IPS-18a (cell line): ENCODE results near the gene ARHGAP33.
"Not testable (repeated sequence)": the region's sequence is repeated elsewhere in the genome, so short reads cannot be mapped to it uniquely, and the experiment has no call there.

Experiments used
- H3K27ac ChIP-seq: one replicate; pipeline ENCODE4 v1.5.1; 2013; ENCODE audit warnings: low read length
- H3K27me3 ChIP-seq: one replicate; pipeline ENCODE4 v1.6.1; 2013; ENCODE audit warnings: mild to moderate bottlenecking, low read length; ENCODE audit not compliant: control insufficient read depth, insufficient read depth
- H3K36me3 ChIP-seq: one replicate; pipeline ENCODE4 v1.6.1; 2013; ENCODE audit warnings: low read depth, low read length; ENCODE audit not compliant: control insufficient read depth
- H3K4me1 ChIP-seq: one replicate; pipeline ENCODE4 v1.6.1; 2013; ENCODE audit warnings: low read depth, low read length; ENCODE audit not compliant: control insufficient read depth
- H3K4me3 ChIP-seq: one replicate; pipeline ENCODE4 v1.5.1; 2013; ENCODE audit warnings: low read length
- H3K9ac ChIP-seq: one replicate; pipeline ENCODE4 v1.6.1; 2013; ENCODE audit warnings: mild to moderate bottlenecking, low read length, moderate library complexity
- H3K9me3 ChIP-seq: one replicate; pipeline ENCODE4 v1.6.1; 2013; ENCODE audit warnings: low read depth, low read length; ENCODE audit not compliant: control insufficient read depth

The ARHGAP33 gene

GRCh38 chr19:35813043-35813890 is 37.9 kb downstream of the ARHGAP33 start:
- H3K9ac ChIP-seq: no peak overlapping the region
- no peak overlapping the region for H3K4me3 ChIP-seq
- no peaks in the 10 kb centered on the region for H3K36me3 ChIP-seq
- H3K27ac ChIP-seq: no peak overlapping the region
- no peaks in the 10 kb centered on the region for H3K27me3 ChIP-seq
- H3K9me3 ChIP-seq: no peaks in the 10 kb centered on the region
- no peaks in the 10 kb centered on the region for H3K4me1 ChIP-seq

GRCh38 chr19:35816262-35816661 is 40.9 kb downstream of the ARHGAP33 start:
- Histone ChIP-seq H3K4me3 (no peak overlapping the region), H3K4me1 (peaks cover 3% of the 10 kb centered on the region), H3K9ac (no peak overlapping the region), H3K36me3 (no peaks in the 10 kb centered on the region), H3K27ac (no peak overlapping the region), H3K27me3 (no peaks in the 10 kb centered on the region), H3K9me3 (no peaks in the 10 kb centered on the region)

GRCh38 chr19:35816846-35817245 is 41.5 kb downstream of the ARHGAP33 start:
- H3K27ac ChIP-seq: no peak overlapping the region
- no peaks in the 10 kb centered on the region for H3K27me3 ChIP-seq
- H3K4me3 ChIP-seq: no peak overlapping the region

GRCh38 chr19:35818445-35818844 is 43.1 kb downstream of the ARHGAP33 start:
- no peak overlapping the region for H3K27ac ChIP-seq
- H3K27me3 ChIP-seq: no peaks in the 10 kb centered on the region

More at GRCh38 chr19:35816846-35817245, 41.5 kb downstream of the ARHGAP33 start:
- Histone ChIP-seq H3K9me3 (no peaks in the 10 kb centered on the region), H3K4me1 (peaks cover 3% of the 10 kb centered on the region), H3K9ac (no peak overlapping the region), H3K36me3 (no peaks in the 10 kb centered on the region)

GRCh38 chr19:35822579-35822978 is 47.2 kb downstream of the ARHGAP33 start:
- Histone ChIP-seq H3K9ac (no peak overlapping the region), H3K4me1 (peaks cover 3% of the 10 kb centered on the region), H3K36me3 (no peaks in the 10 kb centered on the region), H3K4me3 (no peak overlapping the region), H3K27me3 (no peaks in the 10 kb centered on the region), H3K27ac (no peak overlapping the region), H3K9me3 (no peaks in the 10 kb centered on the region)

More at GRCh38 chr19:35818445-35818844, 43.1 kb downstream of the ARHGAP33 start:
- Histone ChIP-seq H3K36me3 (no peaks in the 10 kb centered on the region), H3K4me1 (peaks cover 3% of the 10 kb centered on the region), H3K9ac (no peak overlapping the region), H3K9me3 (no peaks in the 10 kb centered on the region), H3K4me3 (no peak overlapping the region)

GRCh38 chr19:35824150-35824549 is 48.8 kb downstream of the ARHGAP33 start:
- peaks cover 3% of the 10 kb centered on the region for H3K4me1 ChIP-seq
- no peaks in the 10 kb centered on the region for H3K27me3 ChIP-seq
- H3K4me3 ChIP-seq: no peak overlapping the region
- H3K9me3 ChIP-seq: no peaks in the 10 kb centered on the region
- no peak overlapping the region for H3K9ac ChIP-seq
- H3K36me3 ChIP-seq: no peaks in the 10 kb centered on the region
- H3K27ac ChIP-seq: no peak overlapping the region

GRCh38 chr19:35828692-35829301 is 53.4 kb downstream of the ARHGAP33 start:
- H3K27me3 ChIP-seq: peaks cover 24% of the 10 kb centered on the region
- no peak overlapping the region for H3K4me3 ChIP-seq
- no peaks in the 10 kb centered on the region for H3K36me3 ChIP-seq
- no peak overlapping the region for H3K9ac ChIP-seq
- H3K4me1 ChIP-seq: no peaks in the 10 kb centered on the region
- no peaks in the 10 kb centered on the region for H3K9me3 ChIP-seq
- no peak overlapping the region for H3K27ac ChIP-seq

GRCh38 chr19:35830986-35831385 is 55.6 kb downstream of the ARHGAP33 start:
- Histone ChIP-seq H3K9me3 (no peaks in the 10 kb centered on the region), H3K27ac (no peak overlapping the region), H3K9ac (no peak overlapping the region), H3K4me1 (no peaks in the 10 kb centered on the region), H3K27me3 (peaks cover 24% of the 10 kb centered on the region), H3K36me3 (no peaks in the 10 kb centered on the region), H3K4me3 (no peak overlapping the region)

GRCh38 chr19:35832054-35832453 is 56.7 kb downstream of the ARHGAP33 start:
- H3K27ac ChIP-seq: no peak overlapping the region
- H3K27me3 ChIP-seq: peaks cover 24% of the 10 kb centered on the region
- no peaks in the 10 kb centered on the region for H3K9me3 ChIP-seq
- H3K4me3 ChIP-seq: no peak overlapping the region
- no peak overlapping the region for H3K9ac ChIP-seq
- H3K4me1 ChIP-seq: no peaks in the 10 kb centered on the region
- no peaks in the 10 kb centered on the region for H3K36me3 ChIP-seq

- H3K4me3 ChIP-seq: no peak overlapping the region
- H3K36me3 ChIP-seq: no peaks in the 10 kb centered on the region
- no peak overlapping the region for H3K27ac ChIP-seq
- H3K4me1 ChIP-seq: no peaks in the 10 kb centered on the region
- no peak overlapping the region for H3K9ac ChIP-seq
- H3K27me3 ChIP-seq: peaks cover 24% of the 10 kb centered on the region
- no peaks in the 10 kb centered on the region for H3K9me3 ChIP-seq
These were observed 58.6 kb downstream of the ARHGAP33 start for GRCh38 chr19:35833972-35834371.

- not testable (repeated sequence) for H3K27ac ChIP-seq, H3K4me3 ChIP-seq, H3K36me3 ChIP-seq, H3K9me3 ChIP-seq, H3K4me1 ChIP-seq, H3K9ac ChIP-seq
- H3K27me3 ChIP-seq: peaks cover 13% of the 10 kb centered on the region
These were observed 60.7 kb downstream of the ARHGAP33 start for GRCh38 chr19:35836096-35836495.
